Stimulated activated naive CD8-positive, alpha-beta T cell treated with anti-CD3 and anti-CD28 coated beads, Interleukin-15, amount 100 ng/mL, for 72 hours (primary cell): Measurements from ENCODE around the gene CAT.

Source experiments
- ATAC-seq: fragments of 150-1000 bp; cut with Tn5 transposase; 2 replicates; pipeline ENCODE4 v1.10.0; 2021; ENCODE audit warnings: mild to moderate bottlenecking, moderate library complexity
- DNase-seq, 2 donors: peaks; one replicate each; pipeline ENCODE4 v3.0.0; 2021 to 2022
- H3K27ac Mint-ChIP-seq, 2 donors: one replicate each; pipeline ENCODE4 v1.8.0; 2022; ENCODE audit warnings: mild to moderate bottlenecking in 2 of 2, mixed read lengths in 2 of 2, moderate library complexity in 2 of 2
- H3K27me3 Mint-ChIP-seq: one replicate; pipeline ENCODE4 v1.8.0; 2022; ENCODE audit warnings: mixed read lengths
- H3K4me1 Mint-ChIP-seq: one replicate; pipeline ENCODE4 v1.8.0; 2022; ENCODE audit warnings: mild to moderate bottlenecking, mixed read lengths
- H3K4me3 Mint-ChIP-seq, 2 donors: one replicate each; pipeline ENCODE4 v1.8.0; 2022; ENCODE audit warnings: mild to moderate bottlenecking in 2 of 2, mixed read lengths in 2 of 2, moderate library complexity in 1 of 2
- H3K9me3 Mint-ChIP-seq, 2 donors: one replicate each; pipeline ENCODE4 v1.8.0; 2022; ENCODE audit warnings: mixed read lengths in 2 of 2

CAT gene

GRCh38 chr11:34513682-34514449, 75.1 kb downstream of the CAT start, which contains the start of gene ELF5:
Gene ELF5 (minus strand): TSS chr11:34513794. CDS start chr11:34505749, 8,045 bp downstream.
- ATAC-seq (no peak), DNase-seq (no peak)
- Mint-ChIP-seq H3K4me1 (no peaks in the 10 kb centered on the region), H3K27ac (peak within 1 kb of the TSS in 1 of 2 donors; percentile 74), H3K9me3 (no peaks in the 10 kb centered on the region), H3K27me3 (no peaks in the 10 kb centered on the region), H3K4me3 (no peak within 1 kb of the TSS)

DNA sequence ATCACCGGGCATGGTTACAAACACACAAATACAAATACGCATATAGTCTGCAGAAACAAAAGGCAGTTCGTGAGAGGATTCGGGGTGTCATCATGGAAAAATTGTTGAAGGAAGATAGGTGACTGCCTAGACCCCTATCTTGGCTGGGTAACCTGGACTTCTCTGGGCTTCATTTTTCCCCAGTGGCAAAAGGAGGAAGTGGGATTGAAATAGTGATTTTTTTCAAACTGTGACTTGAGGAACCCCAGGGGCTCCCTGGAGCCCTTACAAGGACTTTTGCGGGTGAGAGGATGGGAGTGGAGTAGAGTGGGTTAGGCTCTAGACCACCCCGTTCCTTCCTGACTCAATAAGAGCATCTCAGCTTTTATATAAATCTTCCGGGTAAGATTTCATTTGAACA, 75.9 kb downstream of the CAT start:
- no peak for ATAC-seq
- no peak overlapping the region for H3K27ac Mint-ChIP-seq

DNA sequence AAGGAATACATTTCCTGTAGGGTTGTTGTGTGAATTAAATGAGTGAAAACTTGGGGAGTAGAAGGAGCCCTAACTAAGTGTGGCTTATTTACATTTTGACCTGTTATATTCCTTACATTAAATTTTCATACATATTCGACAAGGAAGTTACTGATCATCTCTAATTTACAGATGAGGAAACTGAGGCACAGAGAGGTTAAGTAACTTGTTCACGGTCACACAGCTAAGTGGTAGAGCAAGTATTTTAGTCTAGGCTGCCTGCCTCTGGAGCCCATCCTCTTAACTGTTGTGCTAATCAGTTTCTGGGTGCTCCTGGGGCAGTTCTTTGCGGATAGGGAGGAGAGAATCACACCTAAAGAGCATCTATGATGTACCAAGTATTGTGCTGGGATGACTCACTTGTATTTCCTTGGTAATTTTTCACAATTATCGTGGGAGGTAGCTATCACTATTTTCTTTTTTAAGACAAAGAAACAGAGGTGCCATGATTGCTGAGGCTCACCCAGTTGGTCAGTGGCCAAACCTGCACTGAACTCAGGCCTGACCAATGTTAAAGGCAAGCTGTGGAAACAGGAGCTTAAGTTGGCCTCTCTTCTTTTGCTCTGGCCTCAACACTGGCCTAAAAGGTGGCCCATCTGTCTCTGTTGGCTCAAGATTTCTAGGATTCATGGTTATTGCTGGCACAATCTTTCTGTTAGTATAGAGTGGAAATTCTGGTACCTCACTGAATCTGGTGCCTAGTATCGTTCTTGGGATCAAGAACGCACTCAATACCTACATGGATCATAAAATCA, 77.7 kb downstream of the CAT start:
- Mint-ChIP-seq H3K27me3 (no peaks in the 10 kb centered on the region), H3K27ac (peak overlapping the region in 1 of 2 donors; percentile 27), H3K4me3 (no peak overlapping the region), H3K4me1 (no peaks in the 10 kb centered on the region), H3K9me3 (no peaks in the 10 kb centered on the region)
- DNase-seq (no peak), ATAC-seq (no peak)

More for the DNA sequence above, 75.9 kb downstream of the CAT start:
- DNase-seq: no peak
- Mint-ChIP-seq H3K9me3 (no peaks in the 10 kb centered on the region), H3K4me1 (no peaks in the 10 kb centered on the region), H3K27me3 (no peaks in the 10 kb centered on the region), H3K4me3 (no peak overlapping the region)

DNA sequence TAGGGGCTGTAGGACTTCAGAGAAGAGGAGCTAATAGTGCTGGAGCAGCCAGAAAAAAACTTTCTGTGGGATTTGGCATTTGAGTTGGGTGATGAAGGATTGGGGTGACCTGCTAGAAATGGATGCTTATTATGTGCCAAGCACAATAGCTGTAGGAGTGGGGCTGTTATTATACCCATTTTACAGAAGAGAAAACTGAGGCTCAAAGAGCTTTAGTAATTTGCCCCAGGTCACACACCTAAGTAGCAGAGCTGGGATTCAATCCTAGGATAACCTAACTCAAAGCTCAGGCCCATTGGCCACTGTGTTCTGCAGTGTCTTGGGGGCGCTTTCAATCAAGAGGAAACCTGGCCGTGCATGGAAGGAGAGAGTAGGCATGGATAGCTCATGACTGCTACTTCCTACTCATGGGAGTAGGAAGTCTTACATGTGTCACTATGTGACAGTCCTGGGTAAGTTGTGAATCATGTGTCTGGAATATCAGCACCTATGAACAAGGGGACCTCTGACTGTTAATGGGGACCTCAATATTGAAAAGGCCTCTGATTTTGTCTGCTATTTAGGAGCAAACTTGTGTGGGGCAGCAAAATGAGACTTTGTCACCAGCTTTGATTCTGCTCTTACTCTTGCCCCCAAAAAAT, 81.0 kb downstream of the CAT start:
- no peak overlapping the region for H3K27ac Mint-ChIP-seq
- no peak overlapping the region for H3K4me3 Mint-ChIP-seq
- H3K9me3 Mint-ChIP-seq: no peaks in the 10 kb centered on the region
- H3K4me1 Mint-ChIP-seq: no peaks in the 10 kb centered on the region
- H3K27me3 Mint-ChIP-seq: no peaks in the 10 kb centered on the region
- no peak for DNase-seq
- ATAC-seq: no peak

DNA sequence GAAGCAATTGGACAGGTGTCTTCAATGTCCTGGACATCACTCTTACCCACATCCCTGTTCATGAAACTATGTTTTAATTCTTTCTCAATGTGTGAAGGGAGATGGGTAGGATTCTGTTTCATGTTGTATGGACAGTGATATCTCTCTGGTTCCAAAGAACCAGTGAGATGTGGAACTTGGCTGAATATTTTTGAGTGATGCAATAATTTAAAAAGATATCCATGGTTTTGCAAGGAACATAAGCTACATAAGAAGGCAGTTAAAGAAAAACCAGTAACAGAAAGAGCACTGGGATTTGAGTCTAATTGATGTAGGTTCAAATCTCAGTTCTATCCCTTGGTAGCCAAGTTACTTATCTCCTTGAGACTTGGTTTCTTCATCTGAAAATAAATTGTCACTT, 82.5 kb downstream of the CAT start:
- Mint-ChIP-seq H3K27ac (no peak overlapping the region), H3K27me3 (no peaks in the 10 kb centered on the region), H3K4me1 (no peaks in the 10 kb centered on the region), H3K4me3 (no peak overlapping the region), H3K9me3 (no peaks in the 10 kb centered on the region)
- no peak for DNase-seq
- no peak for ATAC-seq
